HG02678 (cell line): ENCODE measurements around the gene SLC35A5.

ENCODE experiments used
- ATAC-seq: cut with Tn5 transposase; IDR thresholded peaks from one replicate; pipeline ENCODE4 v1.9.1; 2021; ENCODE audit warnings: mild to moderate bottlenecking, moderate library complexity; ENCODE audit not compliant: unreplicated experiment

The SLC35A5 gene

GRCh38 chr3:112569265-112569664 lies 7.4 kb downstream of the SLC35A5 start:
- no peak for ATAC-seq

- no peak for ATAC-seq
These were observed 10.9 kb downstream of the SLC35A5 start for GRCh38 chr3:112572701-112573100.

- no peak for ATAC-seq
These were observed 17.4 kb downstream of the SLC35A5 start for GRCh38 chr3:112579232-112579631.

GRCh38 chr3:112579697-112580096 lies 17.9 kb downstream of the SLC35A5 start:
- no peak for ATAC-seq

- ATAC-seq: no peak
These were observed 20.5 kb downstream of the SLC35A5 start for GRCh38 chr3:112582244-112582874.

- no peak for ATAC-seq
These were observed 21.3 kb downstream of the SLC35A5 start for GRCh38 chr3:112583105-112583504.

GRCh38 chr3:112585782-112586181 lies 23.9 kb downstream of the SLC35A5 start:
- no peak for ATAC-seq

- ATAC-seq: no peak
These were observed 25.5 kb downstream of the SLC35A5 start for GRCh38 chr3:112587336-112587735.

- no peak for ATAC-seq
These were observed 31.4 kb downstream of the SLC35A5 start for GRCh38 chr3:112593258-112593657.

GRCh38 chr3:112594856-112595255 lies 33.0 kb downstream of the SLC35A5 start:
- no peak for ATAC-seq

GRCh38 chr3:112597945-112598344 lies 36.1 kb downstream of the SLC35A5 start:
- no peak for ATAC-seq

GRCh38 chr3:112598731-112599130 lies 36.9 kb downstream of the SLC35A5 start:
- ATAC-seq: no peak

GRCh38 chr3:112602217-112602838 lies 40.5 kb downstream of the SLC35A5 start:
- ATAC-seq: peak; percentile 71

GRCh38 chr3:112604536-112604935 lies 42.7 kb downstream of the SLC35A5 start:
- ATAC-seq: no peak

- ATAC-seq: no peak
These were observed 43.4 kb downstream of the SLC35A5 start for GRCh38 chr3:112605285-112605684.

- ATAC-seq: no peak
These were observed 44.3 kb downstream of the SLC35A5 start for GRCh38 chr3:112606098-112606497.

- ATAC-seq: no peak
These were observed 46.0 kb downstream of the SLC35A5 start for GRCh38 chr3:112607863-112608262.

GRCh38 chr3:112610121-112610520 lies 48.3 kb downstream of the SLC35A5 start:
- ATAC-seq: no peak

- no peak for ATAC-seq
These were observed 50.1 kb downstream of the SLC35A5 start for GRCh38 chr3:112611752-112612515.

- ATAC-seq: no peak
These were observed 54.3 kb downstream of the SLC35A5 start for GRCh38 chr3:112615989-112616731.

GRCh38 chr3:112617285-112617684 lies 55.4 kb downstream of the SLC35A5 start:
- ATAC-seq: no peak
